Measurements from ENCODE around the gene DR1.
A peak's percentile ranks its signal among the peaks of the same experiment; 100 is the strongest.
"Not testable (repeated sequence)": the region's sequence is repeated elsewhere in the genome, so short reads cannot be mapped to it uniquely, and the experiment has no call there.

The DR1 gene

DNA sequence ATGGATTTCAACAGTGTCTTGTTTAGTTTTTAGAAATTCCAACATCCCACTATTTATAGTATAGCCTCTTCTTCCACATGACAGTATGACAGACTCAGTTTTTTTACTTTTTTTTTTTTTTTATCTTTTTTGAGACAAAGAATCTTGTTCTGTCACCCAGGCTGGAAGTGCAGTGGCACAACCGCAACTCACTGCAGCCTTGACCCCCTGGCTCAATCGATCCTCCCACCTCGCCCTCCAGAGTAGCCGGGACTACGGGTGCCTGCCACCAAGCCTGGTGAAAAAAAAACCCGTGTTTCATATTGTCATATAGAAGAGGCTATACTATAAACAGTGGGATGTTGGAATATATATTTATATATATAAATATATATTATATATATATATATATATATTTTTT lies 1.2 kb upstream of the DR1 start:
- H3K4me1 ChIP-seq (ENCODE audit: control insufficient read depth, low read depth, low read length), result peaks cover 15% of the 10 kb centered on the region
- H3K9ac ChIP-seq (ENCODE audit: low read length), result no peak overlapping the region
- no peak overlapping the region for H3K27ac ChIP-seq (ENCODE audit: low read length)
- H3K4me3 ChIP-seq (ENCODE audit: low read length), result no peak overlapping the region
- no peaks in the 10 kb centered on the region for H3K9me3 ChIP-seq (ENCODE audit: control insufficient read depth, low read depth, low read length)
- no peaks in the 10 kb centered on the region for H3K27me3 ChIP-seq (ENCODE audit: control insufficient read depth, insufficient read depth, low read length)
- no peaks in the 10 kb centered on the region for H3K36me3 ChIP-seq (ENCODE audit: control insufficient read depth, low read depth, low read length)

DNA sequence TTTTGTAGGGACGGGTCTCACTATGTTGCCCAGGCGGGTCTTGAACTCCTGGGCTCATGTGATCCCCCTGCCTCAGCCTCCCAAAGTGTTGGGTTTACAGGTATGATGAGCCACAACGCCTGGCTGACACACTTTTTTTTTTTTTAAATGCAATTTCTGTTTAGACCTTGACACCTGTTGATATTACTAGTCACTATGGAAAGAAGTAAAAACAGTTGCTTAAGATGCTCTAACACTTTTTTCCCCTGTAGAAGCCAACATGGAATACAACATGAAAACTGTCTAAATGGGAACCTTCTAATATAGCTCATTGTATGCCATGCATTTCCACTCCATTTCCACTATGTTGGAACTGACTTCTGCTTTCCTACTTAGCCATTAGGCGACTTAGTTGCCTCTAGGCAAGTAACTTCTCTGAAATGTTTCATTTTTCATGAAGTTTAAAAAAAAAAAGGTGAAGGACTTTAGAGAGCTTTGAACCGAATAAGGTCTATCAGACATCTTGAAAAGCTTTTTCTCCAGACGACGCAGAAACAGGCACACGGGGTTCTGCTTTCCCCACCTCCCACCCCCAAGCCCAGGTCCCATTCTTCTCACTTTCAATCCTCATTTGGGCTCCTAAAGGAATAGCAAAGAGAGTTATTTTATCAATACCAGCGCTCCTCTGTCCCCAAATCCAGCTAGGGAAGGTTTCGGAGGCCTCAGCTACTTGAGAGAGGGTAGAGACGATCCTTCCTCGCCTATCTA lies 648 bp upstream of the DR1 start:
- Histone ChIP-seq H3K4me1 (ENCODE audit: control insufficient read depth, low read depth, low read length) (peaks cover 20% of the 10 kb centered on the region), H3K36me3 (ENCODE audit: control insufficient read depth, low read depth, low read length) (no peaks in the 10 kb centered on the region), H3K27ac (ENCODE audit: low read length) (peak overlapping the region; percentile 98), H3K9me3 (ENCODE audit: control insufficient read depth, low read depth, low read length) (no peaks in the 10 kb centered on the region), H3K4me3 (ENCODE audit: low read length) (peak overlapping the region; percentile 100), H3K27me3 (ENCODE audit: control insufficient read depth, insufficient read depth, low read length) (no peaks in the 10 kb centered on the region), H3K9ac (ENCODE audit: low read length) (peak overlapping the region; percentile 98)

DNA sequence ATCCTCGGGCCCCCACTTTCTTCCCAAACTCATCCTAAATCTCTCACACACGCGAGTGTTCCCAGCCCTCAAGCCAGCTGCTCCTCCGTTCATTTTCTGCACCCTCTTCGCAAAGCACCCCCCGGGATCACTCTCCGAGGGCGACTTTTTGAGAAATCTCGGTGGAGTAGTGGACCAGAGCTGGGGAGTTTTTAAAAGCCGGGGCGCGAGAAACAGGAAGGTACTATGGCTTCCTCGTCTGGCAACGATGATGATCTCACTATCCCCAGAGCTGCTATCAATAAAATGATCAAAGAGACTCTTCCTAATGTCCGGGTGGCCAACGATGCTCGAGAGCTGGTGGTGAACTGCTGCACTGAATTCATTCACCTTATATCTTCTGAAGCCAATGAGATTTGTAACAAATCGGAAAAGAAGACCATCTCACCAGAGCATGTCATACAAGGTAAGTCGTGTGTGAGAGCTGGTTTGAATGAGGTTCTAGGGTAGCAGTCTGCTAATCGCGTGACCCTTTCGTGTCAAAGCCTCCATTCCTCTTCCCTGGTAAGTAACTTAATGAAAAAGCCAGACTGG lies 800 bp downstream of the DR1 start:
- Histone ChIP-seq H3K9me3 (ENCODE audit: control insufficient read depth, low read depth, low read length) (no peaks in the 10 kb centered on the region), H3K27ac (ENCODE audit: low read length) (peak overlapping the region; percentile 68), H3K4me3 (ENCODE audit: low read length) (peak overlapping the region; percentile 100), H3K27me3 (ENCODE audit: control insufficient read depth, insufficient read depth, low read length) (no peaks in the 10 kb centered on the region), H3K4me1 (ENCODE audit: control insufficient read depth, low read depth, low read length) (peaks cover 23% of the 10 kb centered on the region), H3K36me3 (ENCODE audit: control insufficient read depth, low read depth, low read length) (no peaks in the 10 kb centered on the region), H3K9ac (ENCODE audit: low read length) (peak overlapping the region; percentile 98)

DNA sequence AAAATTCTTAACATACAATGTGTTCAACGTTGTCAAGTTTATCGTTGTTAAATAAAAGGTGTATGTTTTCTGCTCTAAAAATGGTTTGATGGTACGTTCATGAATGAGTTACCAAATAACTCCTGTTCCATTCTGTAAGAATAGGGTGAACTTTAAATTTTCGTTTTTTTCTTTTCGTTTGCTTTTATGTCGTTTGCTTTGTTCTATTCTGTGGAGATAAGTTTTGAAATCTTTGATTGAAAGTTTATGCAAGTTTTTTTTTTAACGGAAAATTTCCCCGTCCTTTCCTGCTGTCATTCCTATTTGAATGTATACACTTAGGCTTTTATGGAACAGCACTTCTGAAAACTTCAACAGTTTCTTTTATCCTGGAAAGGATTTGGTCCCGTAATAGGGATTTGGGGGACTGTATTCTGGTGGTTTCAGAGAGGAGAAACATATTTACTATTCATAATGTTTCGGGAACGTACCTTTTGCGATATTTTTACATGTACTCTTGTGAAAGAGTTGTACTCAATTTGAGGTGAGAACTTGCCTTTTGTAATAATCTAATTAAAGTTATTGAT lies 1.7 kb downstream of the DR1 start:
- H3K36me3 ChIP-seq (ENCODE audit: control insufficient read depth, low read depth, low read length), result no peaks in the 10 kb centered on the region
- H3K9me3 ChIP-seq (ENCODE audit: control insufficient read depth, low read depth, low read length), result no peaks in the 10 kb centered on the region
- no peak overlapping the region for H3K27ac ChIP-seq (ENCODE audit: low read length)
- H3K4me3 ChIP-seq (ENCODE audit: low read length), result peak overlapping the region; percentile 100
- peak overlapping the region; percentile 98 for H3K9ac ChIP-seq (ENCODE audit: low read length)
- H3K27me3 ChIP-seq (ENCODE audit: control insufficient read depth, insufficient read depth, low read length), result no peaks in the 10 kb centered on the region
- H3K4me1 ChIP-seq (ENCODE audit: control insufficient read depth, low read depth, low read length), result peaks cover 23% of the 10 kb centered on the region

DNA sequence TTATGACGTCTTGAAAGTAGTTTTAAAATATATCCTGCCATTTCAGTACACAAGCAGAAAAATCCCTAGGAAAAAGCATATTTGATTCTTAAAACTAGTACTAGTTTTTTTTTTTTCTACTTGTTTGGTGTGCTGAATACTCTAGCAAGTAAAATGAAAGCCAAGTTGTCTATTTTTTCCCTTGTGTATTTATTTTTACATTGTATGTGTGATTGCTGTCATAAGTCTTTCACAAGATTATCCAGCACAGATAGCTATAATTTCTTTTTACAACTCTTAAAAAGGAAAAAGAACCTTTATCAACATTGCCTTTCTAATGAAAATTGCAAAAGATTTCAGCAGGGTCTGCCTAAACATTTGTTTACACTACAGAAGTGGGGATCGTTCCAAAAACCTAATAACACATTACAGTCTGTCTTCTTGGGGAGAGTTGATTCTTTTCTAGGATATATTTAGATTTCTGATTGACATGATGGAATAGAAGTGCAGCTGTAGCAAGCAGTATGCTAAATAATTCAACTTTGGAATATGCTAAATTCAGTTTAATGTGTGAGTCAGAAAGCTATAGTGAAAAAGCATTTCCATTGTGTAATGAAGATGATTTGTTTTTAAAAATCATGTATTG lies 2.5 kb downstream of the DR1 start:
- no peak overlapping the region for H3K27ac ChIP-seq (ENCODE audit: low read length)
- peaks cover 5% of the 10 kb centered on the region for H3K36me3 ChIP-seq (ENCODE audit: control insufficient read depth, low read depth, low read length)
- peaks cover 23% of the 10 kb centered on the region for H3K4me1 ChIP-seq (ENCODE audit: control insufficient read depth, low read depth, low read length)
- H3K9ac ChIP-seq (ENCODE audit: low read length), result peak overlapping the region; percentile 98
- no peaks in the 10 kb centered on the region for H3K27me3 ChIP-seq (ENCODE audit: control insufficient read depth, insufficient read depth, low read length)
- no peaks in the 10 kb centered on the region for H3K9me3 ChIP-seq (ENCODE audit: control insufficient read depth, low read depth, low read length)
- H3K4me3 ChIP-seq (ENCODE audit: low read length), result peak overlapping the region; percentile 100

DNA sequence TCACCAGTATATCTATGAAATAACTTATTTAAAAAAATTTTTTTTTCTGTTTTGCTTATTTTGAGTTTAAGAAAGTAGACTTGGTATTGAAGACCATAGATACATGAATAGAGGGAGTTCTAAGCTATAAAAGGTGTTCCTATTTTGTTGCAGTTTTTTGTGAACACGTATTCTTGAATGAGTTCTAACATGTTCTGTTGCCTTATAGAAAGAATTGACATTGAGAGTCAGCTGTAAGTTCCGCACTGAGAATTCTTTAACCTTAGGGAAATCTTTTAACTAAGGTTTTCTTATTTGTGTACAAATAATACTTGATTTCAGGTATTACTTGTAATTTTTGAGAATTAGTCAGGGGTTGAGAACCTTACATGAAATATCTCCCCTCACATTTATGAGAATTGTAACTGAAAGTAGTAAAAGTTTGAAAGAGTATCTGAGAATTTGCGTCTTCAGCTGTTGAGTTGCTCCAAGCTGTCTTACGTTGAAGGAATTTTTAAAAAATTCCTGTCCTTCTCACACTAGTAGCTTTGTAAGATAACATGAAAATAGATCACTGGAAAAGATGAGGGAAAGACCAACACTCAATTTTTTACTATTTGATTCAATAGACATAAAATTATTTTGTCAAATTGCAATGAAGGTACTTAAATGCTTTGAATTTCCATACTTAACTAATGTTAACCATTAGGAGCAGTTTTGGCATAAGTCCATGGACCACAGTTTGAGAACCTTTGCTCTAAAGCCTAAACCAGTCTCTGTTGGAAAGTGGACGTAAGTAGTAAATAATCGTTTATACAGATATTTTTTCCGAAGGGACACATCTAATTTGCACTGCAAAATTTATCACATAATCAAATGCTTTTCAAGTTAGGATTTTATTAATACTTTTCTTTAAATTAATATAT lies 3.8 kb downstream of the DR1 start:
- Histone ChIP-seq H3K4me1 (ENCODE audit: control insufficient read depth, low read depth, low read length) (peaks cover 23% of the 10 kb centered on the region), H3K9me3 (ENCODE audit: control insufficient read depth, low read depth, low read length) (no peaks in the 10 kb centered on the region), H3K27ac (ENCODE audit: low read length) (no peak overlapping the region), H3K27me3 (ENCODE audit: control insufficient read depth, insufficient read depth, low read length) (no peaks in the 10 kb centered on the region), H3K9ac (ENCODE audit: low read length) (no peak overlapping the region), H3K4me3 (ENCODE audit: low read length) (peak overlapping the region; percentile 100), H3K36me3 (ENCODE audit: control insufficient read depth, low read depth, low read length) (peaks cover 15% of the 10 kb centered on the region)

DNA sequence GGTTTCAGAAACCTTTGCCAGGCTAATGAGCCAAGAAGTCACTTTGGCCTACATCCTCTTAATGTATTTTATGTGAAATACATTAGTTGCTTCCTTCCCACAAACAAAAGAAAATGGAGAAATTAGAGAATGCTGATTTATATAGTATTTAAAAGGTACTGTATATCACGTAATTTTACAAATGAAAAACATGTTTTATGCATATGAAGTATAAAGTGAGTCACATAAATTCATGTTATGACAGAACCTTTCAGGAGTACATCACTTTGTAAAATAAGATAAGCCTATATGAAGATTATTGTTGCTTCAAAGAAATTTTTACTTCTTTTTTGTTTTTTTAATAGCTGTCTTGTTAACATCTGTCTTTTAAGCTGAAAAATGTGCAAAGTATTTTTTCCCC lies 4.6 kb downstream of the DR1 start:
- Histone ChIP-seq H3K27me3 (ENCODE audit: control insufficient read depth, insufficient read depth, low read length) (no peaks in the 10 kb centered on the region), H3K4me1 (ENCODE audit: control insufficient read depth, low read depth, low read length) (peaks cover 23% of the 10 kb centered on the region), H3K36me3 (ENCODE audit: control insufficient read depth, low read depth, low read length) (peaks cover 24% of the 10 kb centered on the region), H3K9ac (ENCODE audit: low read length) (no peak overlapping the region), H3K27ac (ENCODE audit: low read length) (no peak overlapping the region), H3K9me3 (ENCODE audit: control insufficient read depth, low read depth, low read length) (no peaks in the 10 kb centered on the region), H3K4me3 (ENCODE audit: low read length) (no peak overlapping the region)

DNA sequence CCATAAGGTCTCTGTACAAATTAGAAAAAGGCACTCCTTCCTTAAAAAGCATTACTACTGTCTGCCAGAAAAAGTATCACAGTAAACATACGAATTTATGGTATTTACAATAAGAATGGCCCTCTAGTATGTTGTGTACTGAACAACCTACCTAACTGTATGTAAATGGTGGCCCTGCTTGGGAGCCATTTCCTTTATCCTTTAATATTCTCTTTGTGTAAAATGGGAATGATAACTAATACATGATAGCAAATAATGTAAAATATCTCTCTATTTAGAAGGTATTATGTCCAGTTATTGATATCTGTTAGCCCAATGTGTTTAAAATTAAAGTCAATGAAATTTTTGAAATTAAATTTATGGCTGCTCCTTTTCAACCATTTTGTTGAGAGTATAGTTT lies 5.2 kb downstream of the DR1 start:
- no peak overlapping the region for H3K4me3 ChIP-seq (ENCODE audit: low read length)
- peaks cover 29% of the 10 kb centered on the region for H3K36me3 ChIP-seq (ENCODE audit: control insufficient read depth, low read depth, low read length)
- peaks cover 23% of the 10 kb centered on the region for H3K4me1 ChIP-seq (ENCODE audit: control insufficient read depth, low read depth, low read length)
- no peak overlapping the region for H3K9ac ChIP-seq (ENCODE audit: low read length)
- no peak overlapping the region for H3K27ac ChIP-seq (ENCODE audit: low read length)
- H3K27me3 ChIP-seq (ENCODE audit: control insufficient read depth, insufficient read depth, low read length), result no peaks in the 10 kb centered on the region
- H3K9me3 ChIP-seq (ENCODE audit: control insufficient read depth, low read depth, low read length), result no peaks in the 10 kb centered on the region

DNA sequence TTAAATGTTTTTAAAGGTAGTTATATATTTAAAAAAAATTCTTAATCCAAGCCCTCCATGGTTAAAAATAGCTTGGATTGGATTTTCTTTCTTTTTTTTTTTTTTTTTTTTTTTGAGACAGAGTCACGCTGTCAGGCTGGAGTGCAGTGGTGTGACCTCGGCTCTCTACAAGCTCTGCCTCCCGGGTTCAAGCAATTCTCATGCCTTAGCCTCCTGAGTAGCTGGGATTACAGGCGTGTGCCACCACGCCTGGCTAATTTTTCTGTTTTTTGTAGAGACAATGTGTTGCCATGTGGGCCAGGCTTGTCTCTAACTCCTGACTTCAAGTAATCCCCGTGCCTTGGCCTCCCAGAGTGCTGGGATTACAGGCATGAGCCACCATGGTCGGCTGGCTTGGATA lies 5.6 kb downstream of the DR1 start:
- H3K4me3 ChIP-seq (ENCODE audit: low read length); H3K27me3 ChIP-seq (ENCODE audit: control insufficient read depth, insufficient read depth, low read length); H3K27ac ChIP-seq (ENCODE audit: low read length); H3K9me3 ChIP-seq (ENCODE audit: control insufficient read depth, low read depth, low read length); H3K9ac ChIP-seq (ENCODE audit: low read length): not testable (repeated sequence)
- peaks cover 23% of the 10 kb centered on the region for H3K4me1 ChIP-seq (ENCODE audit: control insufficient read depth, low read depth, low read length)
- H3K36me3 ChIP-seq (ENCODE audit: control insufficient read depth, low read depth, low read length), result peaks cover 34% of the 10 kb centered on the region

DNA sequence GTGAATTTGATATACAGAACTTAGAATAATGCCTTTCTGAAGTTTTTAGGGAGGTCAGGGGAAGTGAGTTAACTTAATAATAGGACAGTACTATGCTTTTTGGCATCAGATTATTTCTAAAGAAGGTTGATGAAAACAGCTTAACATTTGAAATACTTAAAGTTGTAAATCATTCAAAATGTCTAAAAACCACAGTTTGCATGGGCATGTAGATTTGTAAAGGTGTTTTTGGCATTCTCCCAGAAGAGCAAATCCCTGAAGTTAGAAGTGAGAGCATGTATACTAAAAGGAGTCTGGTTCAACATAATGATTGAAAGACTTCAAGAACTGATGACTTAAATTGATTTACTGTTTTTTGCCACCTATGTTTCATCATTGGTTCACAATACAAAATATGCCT lies 6.7 kb downstream of the DR1 start:
- Histone ChIP-seq H3K4me1 (ENCODE audit: control insufficient read depth, low read depth, low read length) (peaks cover 23% of the 10 kb centered on the region), H3K27ac (ENCODE audit: low read length) (no peak overlapping the region), H3K9ac (ENCODE audit: low read length) (no peak overlapping the region), H3K9me3 (ENCODE audit: control insufficient read depth, low read depth, low read length) (no peaks in the 10 kb centered on the region), H3K36me3 (ENCODE audit: control insufficient read depth, low read depth, low read length) (peaks cover 35% of the 10 kb centered on the region), H3K4me3 (ENCODE audit: low read length) (no peak overlapping the region), H3K27me3 (ENCODE audit: control insufficient read depth, insufficient read depth, low read length) (no peaks in the 10 kb centered on the region)

DNA sequence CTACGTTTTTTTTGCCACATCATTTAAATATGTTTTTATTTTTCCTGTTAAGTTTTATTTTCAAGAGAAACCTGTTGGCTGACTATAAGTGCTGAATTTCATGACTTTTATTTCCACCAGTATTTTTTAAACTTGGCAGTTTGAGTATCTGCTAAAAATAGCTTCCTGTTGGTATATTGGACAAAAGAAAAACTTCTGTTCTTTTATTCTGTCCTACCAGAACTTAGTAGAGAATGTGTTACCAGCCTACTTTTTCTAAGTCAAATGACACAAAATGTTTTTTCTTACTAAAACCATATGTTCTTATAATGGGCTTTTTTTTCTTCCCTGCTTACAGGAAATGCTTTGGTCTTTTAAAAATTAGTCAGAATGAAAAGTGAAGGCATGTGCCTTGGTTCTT lies 7.6 kb downstream of the DR1 start:
- Histone ChIP-seq H3K27me3 (ENCODE audit: control insufficient read depth, insufficient read depth, low read length) (no peaks in the 10 kb centered on the region), H3K4me3 (ENCODE audit: low read length) (no peak overlapping the region), H3K9ac (ENCODE audit: low read length) (no peak overlapping the region), H3K9me3 (ENCODE audit: control insufficient read depth, low read depth, low read length) (no peaks in the 10 kb centered on the region), H3K27ac (ENCODE audit: low read length) (no peak overlapping the region), H3K4me1 (ENCODE audit: control insufficient read depth, low read depth, low read length) (peaks cover 23% of the 10 kb centered on the region), H3K36me3 (ENCODE audit: control insufficient read depth, low read depth, low read length) (peaks cover 41% of the 10 kb centered on the region)
